Measurements from ENCODE around the gene MED19.
"Not testable (repeated sequence)": the region's sequence is repeated elsewhere in the genome, so short reads cannot be mapped to it uniquely, and the experiment has no call there.

Gene MED19

GRCh38 chr11:57729479-57729878 is 17.5 kb upstream of the MED19 start:
- H3K4me3 ChIP-seq (ENCODE audit: low read length, poor library complexity, severe bottlenecking): no peak overlapping the region
- no peaks in the 10 kb centered on the region for H3K4me1 ChIP-seq (ENCODE audit: insufficient read depth, low read length, poor library complexity, severe bottlenecking)
- H3K9ac ChIP-seq (ENCODE audit: low read depth, low read length, poor library complexity, severe bottlenecking): no peak overlapping the region
- H3K79me2 ChIP-seq (ENCODE audit: insufficient read depth, low read length): peaks cover 83% of the 10 kb centered on the region
- H3K36me3 ChIP-seq (ENCODE audit: insufficient read depth, low read length): peaks cover 5% of the 10 kb centered on the region; the same call in 1 of the 2 replicates
- H3K4me2 ChIP-seq (ENCODE audit: low read depth, low read length, poor library complexity, severe bottlenecking): no peak overlapping the region
- H3K9me2 ChIP-seq (replicated peaks; ENCODE audit: low read depth, low read length): no peaks in the 10 kb centered on the region
- H3K9me3 ChIP-seq (ENCODE audit: insufficient read depth, low read depth, low read length): no peaks in the 10 kb centered on the region
- no peak overlapping the region for H2AFZ ChIP-seq (ENCODE audit: low read length)
- no peaks in the 10 kb centered on the region; the same call in 1 of the 2 replicates for H3F3A ChIP-seq (ENCODE audit: low read depth)
- H3K27me3 ChIP-seq (ENCODE audit: insufficient read depth, low read length, poor library complexity, severe bottlenecking): no peaks in the 10 kb centered on the region
- no peak for TF ChIP-seq CTCF (conservative IDR thresholded peaks at IDR 0.05; ENCODE audit: low read length)
- no peak for TF ChIP-seq EZH2phosphoT487 (IDR thresholded peaks at IDR 0.05; ENCODE audit: borderline replicate concordance)
- peaks cover 21% of the 10 kb centered on the region for H4K20me1 ChIP-seq (ENCODE audit: insufficient read depth, low read length, poor library complexity, severe bottlenecking)

- no peaks in the 10 kb centered on the region; the same call in 1 of the 2 replicates for H3F3A ChIP-seq (ENCODE audit: low read depth)
- H3K4me2 ChIP-seq (ENCODE audit: low read depth, low read length, poor library complexity, severe bottlenecking): no peak overlapping the region
- no peak overlapping the region for H3K4me3 ChIP-seq (ENCODE audit: low read length, poor library complexity, severe bottlenecking)
- H3K9me3 ChIP-seq (ENCODE audit: insufficient read depth, low read depth, low read length): no peaks in the 10 kb centered on the region
- H3K36me3 ChIP-seq (ENCODE audit: insufficient read depth, low read length): peaks cover 5% of the 10 kb centered on the region; the same call in 1 of the 2 replicates
- no peak overlapping the region for H2AFZ ChIP-seq (ENCODE audit: low read length)
- H3K79me2 ChIP-seq (ENCODE audit: insufficient read depth, low read length): peaks cover 83% of the 10 kb centered on the region
- no peak for TF ChIP-seq CTCF (conservative IDR thresholded peaks at IDR 0.05; ENCODE audit: low read length)
- TF ChIP-seq EZH2phosphoT487 (IDR thresholded peaks at IDR 0.05; ENCODE audit: borderline replicate concordance): no peak
- H3K27me3 ChIP-seq (ENCODE audit: insufficient read depth, low read length, poor library complexity, severe bottlenecking): no peaks in the 10 kb centered on the region
- no peaks in the 10 kb centered on the region for H3K4me1 ChIP-seq (ENCODE audit: insufficient read depth, low read length, poor library complexity, severe bottlenecking)
- H3K9ac ChIP-seq (ENCODE audit: low read depth, low read length, poor library complexity, severe bottlenecking): no peak overlapping the region
- H3K9me2 ChIP-seq (replicated peaks; ENCODE audit: low read depth, low read length): no peaks in the 10 kb centered on the region
- H4K20me1 ChIP-seq (ENCODE audit: insufficient read depth, low read length, poor library complexity, severe bottlenecking): peaks cover 27% of the 10 kb centered on the region
Measured at GRCh38 chr11:57728829-57729228, 16.8 kb upstream of the MED19 start.

GRCh38 chr11:57727185-57727584 is 15.2 kb upstream of the MED19 start:
- TF ChIP-seq EZH2phosphoT487 (IDR thresholded peaks at IDR 0.05; ENCODE audit: borderline replicate concordance) (no peak), CTCF (conservative IDR thresholded peaks at IDR 0.05; ENCODE audit: low read length) (no peak)
- H3K4me3 ChIP-seq (ENCODE audit: low read length, poor library complexity, severe bottlenecking): no peak overlapping the region
- H3K4me1 ChIP-seq (ENCODE audit: insufficient read depth, low read length, poor library complexity, severe bottlenecking): no peaks in the 10 kb centered on the region
- no peak overlapping the region for H2AFZ ChIP-seq (ENCODE audit: low read length)
- H3F3A ChIP-seq (ENCODE audit: low read depth): no peaks in the 10 kb centered on the region; the same call in 1 of the 2 replicates
- H4K20me1 ChIP-seq (ENCODE audit: insufficient read depth, low read length, poor library complexity, severe bottlenecking): peaks cover 28% of the 10 kb centered on the region
- H3K79me2 ChIP-seq (ENCODE audit: insufficient read depth, low read length): peaks cover 81% of the 10 kb centered on the region
- no peaks in the 10 kb centered on the region for H3K27me3 ChIP-seq (ENCODE audit: insufficient read depth, low read length, poor library complexity, severe bottlenecking)
- H3K9ac ChIP-seq (ENCODE audit: low read depth, low read length, poor library complexity, severe bottlenecking): no peak overlapping the region
- H3K36me3 ChIP-seq (ENCODE audit: insufficient read depth, low read length): peaks cover 9% of the 10 kb centered on the region; the same call in 1 of the 2 replicates
- H3K9me3 ChIP-seq (ENCODE audit: insufficient read depth, low read depth, low read length): no peaks in the 10 kb centered on the region
- no peak overlapping the region for H3K4me2 ChIP-seq (ENCODE audit: low read depth, low read length, poor library complexity, severe bottlenecking)
- no peaks in the 10 kb centered on the region for H3K9me2 ChIP-seq (replicated peaks; ENCODE audit: low read depth, low read length)

- not testable (repeated sequence) for H3K9me3 ChIP-seq (ENCODE audit: insufficient read depth, low read depth, low read length); H3F3A ChIP-seq (ENCODE audit: low read depth); H3K4me2 ChIP-seq (ENCODE audit: low read depth, low read length, poor library complexity, severe bottlenecking); H3K4me3 ChIP-seq (ENCODE audit: low read length, poor library complexity, severe bottlenecking); H2AFZ ChIP-seq (ENCODE audit: low read length); H3K27me3 ChIP-seq (ENCODE audit: insufficient read depth, low read length, poor library complexity, severe bottlenecking); H3K9ac ChIP-seq (ENCODE audit: low read depth, low read length, poor library complexity, severe bottlenecking); H3K9me2 ChIP-seq (replicated peaks; ENCODE audit: low read depth, low read length)
- H3K4me1 ChIP-seq (ENCODE audit: insufficient read depth, low read length, poor library complexity, severe bottlenecking): peaks cover 12% of the 10 kb centered on the region
- peaks cover 67% of the 10 kb centered on the region for H3K79me2 ChIP-seq (ENCODE audit: insufficient read depth, low read length)
- H3K36me3 ChIP-seq (ENCODE audit: insufficient read depth, low read length): peaks cover 14% of the 10 kb centered on the region; the same call in 1 of the 2 replicates
- peaks cover 40% of the 10 kb centered on the region for H4K20me1 ChIP-seq (ENCODE audit: insufficient read depth, low read length, poor library complexity, severe bottlenecking)
Measured at GRCh38 chr11:57716726-57717125, 4.7 kb upstream of the MED19 start.
